Activated CD8-positive, alpha-beta memory T cell treated with anti-CD3 and anti-CD28 coated beads, Interleukin-2, amount 10 ng/mL, durations not matched to agents 7 days and 5 days (primary cell): ENCODE measurements around the gene LRRC7. TPM values are rescaled to one million over a fixed set of nuclear protein-coding genes. Genes with fewer than 3 reads are reported as not detected.

Experiments used
- ATAC-seq: fragments of 150-1000 bp; cut with Tn5 transposase; one replicate; pipeline ENCODE4 v1.10.0; 2021; ENCODE audit warnings: moderate library complexity
- CTCF ChIA-PET: fragments of 350-600 bp; sonication (Branson Sonifier 250); formaldehyde crosslinking; loops from one replicate; lab custom pipeline; 2021; ENCODE audit warnings: antibody characterized with exemption; lab: Charles Lee
- DNase-seq: peaks from one replicate; pipeline ENCODE4 v3.0.0-alpha.2; 2020
- H3K27ac Mint-ChIP-seq: one replicate; pipeline ENCODE4 v1.8.0; 2021; ENCODE audit warnings: mild to moderate bottlenecking, mixed read lengths
- H3K27me3 Mint-ChIP-seq: one replicate; pipeline ENCODE4 v1.8.0; 2021; ENCODE audit warnings: mixed read lengths
- H3K36me3 Mint-ChIP-seq: one replicate; pipeline ENCODE4 v1.8.0; 2021; ENCODE audit warnings: mild to moderate bottlenecking, mixed read lengths
- H3K4me1 Mint-ChIP-seq: one replicate; pipeline ENCODE4 v1.8.0; 2021; ENCODE audit warnings: mixed read lengths
- H3K4me3 Mint-ChIP-seq: one replicate; pipeline ENCODE4 v1.8.0; 2021; ENCODE audit warnings: mild to moderate bottlenecking, moderate library complexity, mixed read lengths
- H3K9me3 Mint-ChIP-seq: one replicate; pipeline ENCODE4 v1.8.0; 2022; ENCODE audit warnings: low read depth, mixed read lengths
- total RNA-seq, 2 experiments: library from RNA; stranded (reverse); gene quantifications; one replicate each; pipeline ENCODE4 v1.2.3, GENCODE V29; 2021

The LRRC7 gene
- total RNA-seq, 2 experiments from 2014 or later, result not detected

DNA sequence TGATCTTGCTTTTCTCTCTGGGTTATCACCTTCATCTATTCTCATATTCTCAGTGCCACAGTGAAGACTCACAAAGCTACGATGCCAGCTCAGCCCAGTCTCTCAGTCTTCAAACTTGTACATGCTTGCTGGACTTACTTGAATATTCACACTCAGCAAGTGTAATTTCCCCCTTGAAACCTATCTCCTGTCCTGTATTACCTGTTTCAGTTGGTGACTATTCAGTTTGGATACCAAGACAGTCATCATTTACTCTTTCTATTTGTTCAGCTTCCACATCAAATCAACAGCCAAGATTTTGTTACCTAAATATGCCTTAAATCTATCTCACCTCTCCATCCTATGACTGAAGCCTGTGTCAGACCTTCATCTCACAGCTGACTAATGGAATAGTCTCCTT, 209.7 kb downstream of the LRRC7 start:
- DNase-seq (no peak), ATAC-seq (no peak)
- no peaks in the 10 kb centered on the region for H3K27me3 Mint-ChIP-seq
- H3K4me3 Mint-ChIP-seq, result no peak overlapping the region
- CTCF ChIA-PET, result no interaction called here
- H3K4me1 Mint-ChIP-seq, result no peaks in the 10 kb centered on the region
- H3K27ac Mint-ChIP-seq, result no peak overlapping the region
- no peaks in the 10 kb centered on the region for H3K9me3 Mint-ChIP-seq
- no peaks in the 10 kb centered on the region for H3K36me3 Mint-ChIP-seq

DNA sequence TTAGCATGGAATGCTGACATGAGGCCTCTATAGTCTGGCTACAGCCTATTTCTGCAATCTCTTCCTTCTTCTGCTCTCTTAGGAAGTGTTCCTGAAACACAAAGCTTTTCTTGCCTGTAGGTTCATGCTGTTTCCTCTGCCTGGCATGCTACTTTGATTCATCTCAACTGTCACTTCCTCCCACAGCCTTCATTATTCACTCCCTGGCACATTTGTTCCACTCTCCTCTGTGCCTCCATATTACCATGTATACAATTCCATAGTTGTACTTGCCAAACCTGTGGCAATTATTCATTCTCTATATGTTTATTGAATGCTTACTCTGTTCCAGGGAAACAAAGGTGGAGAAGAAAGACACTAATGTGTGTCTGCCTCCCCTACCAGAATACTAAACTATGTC, 210.2 kb downstream of the LRRC7 start:
- ATAC-seq (no peak), DNase-seq (no peak)
- no peaks in the 10 kb centered on the region for H3K36me3 Mint-ChIP-seq
- CTCF ChIA-PET, result no interaction called here
- no peak overlapping the region for H3K4me3 Mint-ChIP-seq
- no peak overlapping the region for H3K27ac Mint-ChIP-seq
- H3K4me1 Mint-ChIP-seq, result no peaks in the 10 kb centered on the region
- H3K9me3 Mint-ChIP-seq, result no peaks in the 10 kb centered on the region
- no peaks in the 10 kb centered on the region for H3K27me3 Mint-ChIP-seq

DNA sequence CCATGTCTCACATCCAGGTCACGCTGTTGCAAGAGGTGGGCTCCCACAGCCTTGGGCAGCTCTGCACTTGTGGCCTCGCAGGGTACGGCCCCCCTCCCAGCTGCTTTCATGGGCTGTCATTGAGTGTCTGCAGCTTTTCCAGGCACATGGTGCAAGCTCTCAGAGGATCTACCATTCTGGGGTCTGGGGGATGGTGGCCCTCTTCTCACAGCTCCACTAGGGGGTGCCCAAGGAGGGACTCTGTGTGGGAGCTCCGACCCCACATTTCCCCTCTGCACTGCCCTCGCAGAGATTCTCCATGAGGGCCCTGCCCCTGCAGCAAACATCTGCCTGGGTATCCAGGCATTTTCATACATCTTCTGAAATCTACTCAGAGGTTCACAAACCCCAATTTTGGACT, 219.4 kb downstream of the LRRC7 start:
- Mint-ChIP-seq H3K4me1 (no peaks in the 10 kb centered on the region), H3K4me3 (no peak overlapping the region), H3K27me3 (no peaks in the 10 kb centered on the region), H3K27ac (no peak overlapping the region), H3K36me3 (no peaks in the 10 kb centered on the region), H3K9me3 (peaks cover 2% of the 10 kb centered on the region)
- CTCF ChIA-PET, result no interaction called here
- no peak for DNase-seq
- no peak for ATAC-seq

DNA sequence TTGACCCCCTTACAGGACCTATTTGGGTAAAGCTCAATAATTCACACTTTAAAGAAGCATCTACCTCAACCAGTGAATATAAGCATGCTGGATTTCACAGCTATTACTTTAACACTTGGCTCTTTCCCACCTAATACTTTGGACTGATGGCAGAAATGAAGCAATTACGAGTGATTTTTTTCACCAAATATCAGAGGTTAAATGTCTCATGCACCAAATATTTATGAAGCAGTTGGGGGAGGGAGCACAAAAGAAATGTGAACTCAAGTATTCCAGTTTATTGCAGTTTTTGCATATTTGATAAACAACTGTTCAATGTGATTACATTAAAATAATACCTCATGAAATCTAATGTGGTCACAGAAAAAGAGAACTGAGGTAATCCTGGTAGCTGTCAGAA, 223.6 kb downstream of the LRRC7 start:
- ATAC-seq, result no peak
- H3K4me1 Mint-ChIP-seq, result no peaks in the 10 kb centered on the region

DNA sequence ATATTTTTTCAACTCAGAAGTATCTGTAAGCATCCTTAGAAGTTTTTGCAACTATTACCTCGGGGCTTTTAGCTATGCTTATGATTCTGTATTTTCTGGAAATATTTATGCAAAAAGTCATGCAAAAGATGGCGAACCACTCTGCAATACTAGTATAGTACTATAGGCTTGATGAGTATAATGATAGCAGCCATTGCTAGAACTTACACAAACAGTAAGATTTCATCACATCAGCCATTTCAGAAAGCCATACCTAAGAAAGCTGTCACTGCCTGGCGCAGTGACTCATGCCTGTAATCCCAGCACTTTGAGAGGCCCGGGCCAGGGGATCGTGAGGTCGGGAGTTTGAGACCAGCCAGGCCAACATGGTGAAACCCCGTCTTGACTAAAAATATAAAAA, 227.1 kb downstream of the LRRC7 start:
- DNase-seq (no peak), ATAC-seq (no peak)
- no peaks in the 10 kb centered on the region for H3K36me3 Mint-ChIP-seq
- no peak overlapping the region for H3K4me3 Mint-ChIP-seq
- no peaks in the 10 kb centered on the region for H3K4me1 Mint-ChIP-seq
- H3K27me3 Mint-ChIP-seq, result no peaks in the 10 kb centered on the region
- CTCF ChIA-PET, result no interaction called here
- H3K27ac Mint-ChIP-seq, result no peak overlapping the region
- H3K9me3 Mint-ChIP-seq, result peaks cover 7% of the 10 kb centered on the region

More for the DNA sequence above, 223.6 kb downstream of the LRRC7 start:
- CTCF ChIA-PET, result no interaction called here
- H3K27ac Mint-ChIP-seq, result no peak overlapping the region
- H3K27me3 Mint-ChIP-seq, result no peaks in the 10 kb centered on the region
- no peaks in the 10 kb centered on the region for H3K36me3 Mint-ChIP-seq
- H3K4me3 Mint-ChIP-seq, result no peak overlapping the region
- no peak for DNase-seq
- peaks cover 5% of the 10 kb centered on the region for H3K9me3 Mint-ChIP-seq

DNA sequence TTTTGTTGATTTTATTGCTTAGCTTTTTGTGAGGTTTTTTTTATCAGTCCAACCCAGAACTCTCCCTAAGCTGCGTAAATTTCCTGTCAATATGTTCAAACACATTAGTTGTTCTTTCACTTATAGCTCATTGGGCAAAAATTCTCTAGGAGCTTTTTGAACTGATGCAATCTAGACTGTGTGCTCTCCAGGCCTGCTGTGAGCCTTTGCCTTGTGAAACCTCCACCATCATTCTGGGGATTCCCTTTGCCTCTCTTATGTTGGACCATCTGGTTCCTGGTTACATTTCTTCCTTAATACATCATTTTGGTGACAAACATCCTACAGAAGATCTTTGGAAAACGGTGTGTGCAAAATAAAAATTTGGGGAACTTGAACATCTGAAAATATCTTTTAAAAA, 247.2 kb downstream of the LRRC7 start:
- no peak overlapping the region for H3K27ac Mint-ChIP-seq
- DNase-seq (no peak), ATAC-seq (no peak)
- CTCF ChIA-PET, result no interaction called here
- no peaks in the 10 kb centered on the region for H3K36me3 Mint-ChIP-seq
- no peaks in the 10 kb centered on the region for H3K4me1 Mint-ChIP-seq
- H3K27me3 Mint-ChIP-seq, result no peaks in the 10 kb centered on the region
- no peak overlapping the region for H3K4me3 Mint-ChIP-seq
- no peaks in the 10 kb centered on the region for H3K9me3 Mint-ChIP-seq

DNA sequence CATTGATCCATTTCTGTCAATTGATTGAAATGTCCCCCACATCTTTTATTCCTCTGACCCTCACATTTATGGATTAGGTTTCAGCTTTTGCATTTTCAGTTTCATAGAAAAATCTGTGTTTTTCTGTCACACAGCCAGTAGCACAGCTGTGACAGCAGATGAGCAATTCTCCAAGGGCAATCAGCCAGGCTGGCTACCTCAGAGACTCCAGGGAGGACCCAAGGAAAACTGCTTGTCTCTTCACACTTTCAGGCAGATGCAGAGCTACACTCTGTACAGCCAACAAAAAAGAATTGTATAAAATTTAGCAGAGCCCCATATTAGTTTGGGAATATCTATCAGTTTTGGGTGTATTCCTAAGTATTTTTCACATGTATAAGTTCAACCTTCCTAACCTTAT, 257.2 kb downstream of the LRRC7 start:
- no peak for ATAC-seq
- H3K27ac Mint-ChIP-seq, result no peak overlapping the region
- H3K4me3 Mint-ChIP-seq, result no peak overlapping the region
- H3K27me3 Mint-ChIP-seq, result no peaks in the 10 kb centered on the region
- H3K4me1 Mint-ChIP-seq, result no peaks in the 10 kb centered on the region
- DNase-seq, result no peak
- peaks cover 3% of the 10 kb centered on the region for H3K9me3 Mint-ChIP-seq
- CTCF ChIA-PET, result no interaction called here
- H3K36me3 Mint-ChIP-seq, result no peaks in the 10 kb centered on the region

DNA sequence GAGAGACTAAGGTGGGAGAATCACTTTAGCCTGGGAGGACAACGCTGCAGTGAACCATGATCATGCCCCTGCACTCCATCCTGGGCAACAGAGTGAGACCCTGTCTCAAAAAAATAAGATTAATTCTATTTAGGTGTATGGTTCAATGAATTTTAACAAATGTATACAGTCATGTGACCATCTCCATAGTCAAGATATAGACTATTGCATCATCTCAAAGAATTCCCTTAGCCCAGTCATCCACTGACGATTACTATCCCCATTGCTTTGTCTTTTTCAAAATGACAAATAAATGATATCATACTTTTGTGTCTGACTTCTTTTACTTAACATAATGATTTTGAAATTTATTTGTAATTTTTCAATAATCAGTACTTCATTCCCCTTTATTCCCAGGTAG, 260.0 kb downstream of the LRRC7 start:
- DNase-seq (no peak), ATAC-seq (no peak)
- Mint-ChIP-seq H3K27me3 (no peaks in the 10 kb centered on the region), H3K4me1 (no peaks in the 10 kb centered on the region), H3K36me3 (no peaks in the 10 kb centered on the region), H3K9me3 (peaks cover 3% of the 10 kb centered on the region), H3K27ac (no peak overlapping the region), H3K4me3 (no peak overlapping the region)
- CTCF ChIA-PET, result no interaction called here

DNA sequence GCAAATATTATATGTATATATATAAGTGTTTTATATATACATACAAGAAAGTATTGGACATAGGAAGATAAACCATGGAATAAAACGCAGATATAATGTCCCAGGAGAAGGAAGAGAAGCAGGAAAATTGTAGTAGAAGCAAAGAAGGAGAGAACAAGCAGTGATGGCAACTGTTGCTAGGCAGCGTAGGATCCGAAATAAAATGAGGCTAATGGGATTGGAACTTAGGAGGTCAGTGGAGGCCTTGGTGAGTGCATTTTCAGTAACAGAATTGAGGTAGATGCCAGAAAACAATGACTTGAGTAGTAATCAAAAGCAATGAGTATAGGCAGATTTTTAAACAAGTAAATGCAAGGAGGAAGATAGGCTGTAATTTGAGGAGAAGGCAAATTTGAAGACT, 265.8 kb downstream of the LRRC7 start:
- no peak overlapping the region for H3K27ac Mint-ChIP-seq
- no peak for ATAC-seq
- DNase-seq, result no peak
- no peak overlapping the region for H3K4me3 Mint-ChIP-seq
- H3K4me1 Mint-ChIP-seq, result no peaks in the 10 kb centered on the region
- H3K27me3 Mint-ChIP-seq, result no peaks in the 10 kb centered on the region
- CTCF ChIA-PET, result no interaction called here
- no peaks in the 10 kb centered on the region for H3K36me3 Mint-ChIP-seq
- no peaks in the 10 kb centered on the region for H3K9me3 Mint-ChIP-seq

DNA sequence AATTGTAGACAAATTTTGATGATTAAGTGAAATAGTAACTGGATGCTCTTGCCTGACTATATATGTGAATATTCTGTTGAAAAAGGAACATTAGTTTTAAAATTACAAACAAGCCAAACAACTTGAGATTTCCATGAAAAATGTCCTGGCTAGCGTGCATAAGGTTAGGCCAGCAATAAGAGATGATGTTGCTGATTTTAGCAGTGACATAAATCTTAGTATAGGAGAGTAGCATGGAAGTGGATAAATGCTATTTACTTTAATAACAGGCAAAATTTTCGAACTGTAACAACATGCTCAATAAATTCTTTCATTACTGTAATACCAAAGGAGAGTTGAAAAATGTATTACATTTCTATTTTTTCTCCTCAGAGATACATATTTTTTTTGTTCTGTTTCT, 266.6 kb downstream of the LRRC7 start:
- CTCF ChIA-PET, result no interaction called here
- Mint-ChIP-seq H3K27ac (no peak overlapping the region), H3K4me3 (no peak overlapping the region), H3K9me3 (no peaks in the 10 kb centered on the region), H3K36me3 (no peaks in the 10 kb centered on the region), H3K4me1 (no peaks in the 10 kb centered on the region), H3K27me3 (no peaks in the 10 kb centered on the region)
- DNase-seq (no peak), ATAC-seq (no peak)

DNA sequence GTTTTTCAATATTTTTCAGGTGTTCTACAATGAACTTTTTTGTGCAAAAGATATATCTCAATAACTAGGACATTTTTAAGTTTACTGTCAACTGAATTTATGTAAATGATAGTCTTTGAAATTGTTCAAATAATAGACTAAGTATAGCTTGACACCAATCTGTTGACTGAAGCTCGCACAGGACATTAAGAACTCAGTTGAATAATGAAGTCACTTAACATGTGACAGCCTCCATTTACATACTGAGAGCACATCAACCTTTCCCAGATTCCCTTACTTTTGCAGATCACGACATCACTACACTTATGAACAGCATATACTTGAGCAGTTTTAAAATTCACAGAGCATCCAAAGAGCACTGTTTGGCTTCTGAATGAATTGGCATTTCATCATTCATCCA, 268.2 kb downstream of the LRRC7 start:
- no peaks in the 10 kb centered on the region for H3K4me1 Mint-ChIP-seq
- no peak for ATAC-seq
- no peaks in the 10 kb centered on the region for H3K27me3 Mint-ChIP-seq

DNA sequence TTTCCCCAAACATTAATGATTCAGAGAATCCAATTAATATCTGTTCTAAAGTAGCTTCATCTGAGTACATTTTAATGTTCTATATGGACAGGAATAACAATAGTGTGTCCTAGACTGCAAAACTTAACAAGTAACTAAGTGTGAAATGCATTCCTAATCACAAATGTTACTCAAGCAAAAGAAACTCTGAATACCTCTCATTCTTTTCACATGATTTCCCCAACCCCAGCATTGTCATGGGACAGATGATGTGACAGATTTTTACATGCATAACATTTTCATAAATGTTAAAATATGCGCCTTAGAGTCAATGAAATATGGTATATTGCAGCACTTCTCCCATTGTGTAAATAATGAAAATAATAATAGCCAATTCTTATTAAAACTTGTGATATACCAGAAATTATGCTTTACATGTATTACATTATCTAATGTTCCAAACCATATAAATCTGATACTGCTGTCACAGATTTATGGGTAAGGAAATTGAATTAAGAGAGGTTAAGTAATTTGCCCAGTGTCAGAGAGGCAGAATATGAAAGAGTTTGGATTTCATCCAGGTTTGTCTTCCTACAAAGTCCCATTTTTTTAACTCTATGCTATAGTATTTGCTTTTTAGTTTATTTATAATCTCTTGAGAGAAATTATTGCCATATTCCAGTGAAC, 269.4 kb downstream of the LRRC7 start:
- DNase-seq (no peak), ATAC-seq (no peak)
- Mint-ChIP-seq H3K4me3 (no peak overlapping the region), H3K9me3 (no peaks in the 10 kb centered on the region), H3K36me3 (no peaks in the 10 kb centered on the region), H3K4me1 (no peaks in the 10 kb centered on the region), H3K27ac (no peak overlapping the region), H3K27me3 (no peaks in the 10 kb centered on the region)
- CTCF ChIA-PET, result no interaction called here

More for the DNA sequence above, 268.2 kb downstream of the LRRC7 start:
- CTCF ChIA-PET, result no interaction called here
- Mint-ChIP-seq H3K4me3 (no peak overlapping the region), H3K9me3 (no peaks in the 10 kb centered on the region), H3K36me3 (no peaks in the 10 kb centered on the region), H3K27ac (no peak overlapping the region)
- DNase-seq, result no peak

DNA sequence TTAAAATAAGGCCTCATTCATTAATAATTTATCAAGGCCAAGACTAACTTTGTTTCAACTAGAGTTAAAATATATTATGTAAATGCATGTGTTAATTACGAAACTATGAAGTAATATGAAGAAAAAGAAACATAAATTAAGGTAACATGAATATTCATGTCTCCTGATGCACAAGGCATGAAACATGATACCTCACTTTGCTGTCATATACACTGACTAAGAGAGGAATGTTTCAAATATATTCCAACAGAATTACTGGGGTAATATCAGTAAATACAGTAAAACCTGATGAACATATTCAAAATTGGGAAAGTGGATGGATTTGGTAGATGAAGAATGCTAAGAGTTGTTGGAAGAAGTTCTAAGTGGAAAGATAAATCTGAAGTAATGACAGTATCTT, 274.6 kb downstream of the LRRC7 start:
- no peak overlapping the region for H3K27ac Mint-ChIP-seq
- no peaks in the 10 kb centered on the region for H3K27me3 Mint-ChIP-seq
- CTCF ChIA-PET, result no interaction called here
- H3K4me3 Mint-ChIP-seq, result no peak overlapping the region
- H3K9me3 Mint-ChIP-seq, result peaks cover 5% of the 10 kb centered on the region
- no peak for DNase-seq
- H3K36me3 Mint-ChIP-seq, result no peaks in the 10 kb centered on the region
- no peaks in the 10 kb centered on the region for H3K4me1 Mint-ChIP-seq
- ATAC-seq, result no peak

DNA sequence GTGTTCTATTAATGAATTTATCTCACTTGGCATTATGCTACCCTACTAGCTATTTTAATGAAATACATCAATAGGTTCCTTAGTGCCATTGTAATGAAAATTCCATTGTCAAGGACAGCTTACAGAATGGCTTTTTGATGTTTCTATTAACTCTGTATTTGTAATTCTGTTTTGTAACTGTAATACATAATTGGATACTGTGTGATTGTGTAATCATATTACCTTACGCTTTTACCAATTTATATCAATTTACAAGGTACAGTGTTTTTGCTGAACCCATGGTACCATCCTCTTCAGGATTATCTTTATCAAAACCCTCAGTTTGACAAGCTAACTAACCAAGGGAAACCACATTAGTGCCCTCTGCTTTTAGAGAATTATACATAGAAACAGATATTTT, 277.9 kb downstream of the LRRC7 start:
- no peaks in the 10 kb centered on the region for H3K4me1 Mint-ChIP-seq
- CTCF ChIA-PET, result no interaction called here
- DNase-seq (no peak), ATAC-seq (no peak)
- H3K27me3 Mint-ChIP-seq, result no peaks in the 10 kb centered on the region
- H3K36me3 Mint-ChIP-seq, result no peaks in the 10 kb centered on the region
- H3K9me3 Mint-ChIP-seq, result peaks cover 8% of the 10 kb centered on the region
- H3K27ac Mint-ChIP-seq, result no peak overlapping the region
- H3K4me3 Mint-ChIP-seq, result no peak overlapping the region

DNA sequence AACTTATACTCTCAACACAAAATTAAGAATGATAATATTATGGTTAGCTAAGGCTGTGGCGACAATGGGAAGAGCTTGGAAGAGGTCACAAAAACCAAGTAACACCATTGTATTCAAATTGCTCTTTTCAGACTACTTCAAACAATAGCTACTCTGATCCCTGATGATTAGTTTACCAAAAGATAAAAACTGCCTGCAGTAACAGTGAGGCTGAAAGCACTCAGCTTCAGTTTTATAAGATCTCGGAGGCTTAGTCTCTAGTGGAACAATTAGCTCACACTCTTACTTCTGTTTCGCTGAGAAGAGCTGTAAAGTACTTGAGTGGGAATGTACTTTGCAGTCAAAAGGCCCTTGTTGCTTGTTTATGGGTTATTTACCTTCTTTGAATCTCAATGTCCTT, 278.5 kb downstream of the LRRC7 start:
- ATAC-seq (no peak), DNase-seq (no peak)
- H3K36me3 Mint-ChIP-seq, result no peaks in the 10 kb centered on the region
- no peaks in the 10 kb centered on the region for H3K27me3 Mint-ChIP-seq
- H3K4me3 Mint-ChIP-seq, result no peak overlapping the region
- H3K4me1 Mint-ChIP-seq, result no peaks in the 10 kb centered on the region
- CTCF ChIA-PET, result no interaction called here
- peaks cover 8% of the 10 kb centered on the region for H3K9me3 Mint-ChIP-seq
- H3K27ac Mint-ChIP-seq, result no peak overlapping the region
